H1 (cell line): Measurements from ENCODE around the gene FCMR. TPM values are rescaled to one million over a fixed set of nuclear protein-coding genes. Genes with fewer than 3 reads are reported as not detected.

ENCODE experiments used
- CTCF ChIA-PET: fragments of 300-600 bp; sonication (Branson Sonifier 250); formaldehyde crosslinking; loops from one replicate; lab custom pipeline; 2021; ENCODE audit not compliant: partially characterized antibody; lab: Charles Lee
- POLR2A ChIA-PET: fragments of 300-600 bp; sonication (Branson Sonifier 250); formaldehyde crosslinking; loops from one replicate; lab custom pipeline; 2021; ENCODE audit warnings: inconsistent platforms; ENCODE audit not compliant: partially characterized antibody; lab: Charles Lee
- DNase-seq, 2 experiments: peaks; one replicate each; pipeline versions ENCODE4 v3.0.0 to v3.0.0-alpha.2; 2010 to 2022; ENCODE audit warnings: low spot score in 2 of 2, low read depth in 1 of 2, mixed read lengths in 1 of 2
- FAIRE-seq: peaks from 2 replicates; lab custom pipeline; 2011; peaks lifted over from hg19 to GRCh38; lab: Jason Lieb, UNC
- H2AFZ ChIP-seq: 2 replicates; pipeline ENCODE4 v1.8.1; 2012; ENCODE audit warnings: low read length, inconsistent platforms
- H2AK5ac ChIP-seq: 2 replicates; pipeline ENCODE4 v1.6.1; 2013; ENCODE audit warnings: low read depth, low read length
- H2BK120ac ChIP-seq: replicated peaks from 2 replicates; pipeline ENCODE3; 2013; ENCODE audit warnings: low read depth, low read length, inconsistent platforms
- H2BK12ac ChIP-seq: 2 replicates; pipeline ENCODE4 v1.6.1; 2013; ENCODE audit warnings: low read depth, low read length
- H2BK15ac ChIP-seq: 2 replicates; pipeline ENCODE4 v1.6.1; 2013; ENCODE audit warnings: low read length
- H2BK20ac ChIP-seq: 2 replicates; pipeline ENCODE4 v1.6.1; 2013; ENCODE audit warnings: low read length
- H2BK5ac ChIP-seq: 2 replicates; pipeline ENCODE4 v1.6.1; 2013; ENCODE audit warnings: low read depth, low read length
- H3K14ac ChIP-seq: 2 replicates; pipeline ENCODE4 v1.6.1; 2013; ENCODE audit warnings: inconsistent platforms; ENCODE audit not compliant: insufficient read length
- H3K18ac ChIP-seq: 2 replicates; pipeline ENCODE4 v1.6.1; 2013; ENCODE audit warnings: low read length; ENCODE audit errors: extremely low read depth
- H3K23ac ChIP-seq: 2 replicates; pipeline ENCODE4 v1.6.1; 2013; ENCODE audit warnings: inconsistent platforms; ENCODE audit not compliant: insufficient read length
- H3K23me2 ChIP-seq: 2 replicates; pipeline ENCODE4 v1.6.1; 2013; ENCODE audit warnings: low read depth, low read length
- H3K27ac ChIP-seq: 2 replicates; pipeline ENCODE4 v1.6.1; 2011; ENCODE audit warnings: low read depth, low read length, inconsistent platforms
- H3K27me3 ChIP-seq, 4 experiments: replicated peaks in 1 of 4; 1 replicate in 1 of 4; 2 replicates in 3 of 4; pipeline versions ENCODE4 v1.6.1 to v1.8.1; 2011 to 2013; ENCODE audit warnings: low read length in 3 of 4, mild to moderate bottlenecking in 3 of 4, inconsistent platforms in 2 of 4, mixed read lengths in 2 of 4, moderate library complexity in 1 of 4; ENCODE audit not compliant: control insufficient read depth in 3 of 4, insufficient read depth in 3 of 4; ENCODE audit errors: extremely low read depth in 1 of 4
- H3K36me3 ChIP-seq, 4 experiments: 2 replicates each; pipeline versions ENCODE4 v1.6.1 to v1.8.1; 2011 to 2013; ENCODE audit warnings: mild to moderate bottlenecking in 4 of 4, low read length in 3 of 4, moderate library complexity in 2 of 4, control low read depth in 1 of 4, inconsistent platforms in 1 of 4; ENCODE audit not compliant: insufficient read depth in 4 of 4, control insufficient read depth in 2 of 4
- H3K4ac ChIP-seq: replicated peaks from 2 replicates; pipeline ENCODE3; 2013; ENCODE audit warnings: low read length, low read depth, mixed read lengths, inconsistent platforms; ENCODE audit not compliant: insufficient read length
- H3K4me1 ChIP-seq, 4 experiments: replicated peaks in 1 of 4; 1 replicate in 1 of 4; 2 replicates in 3 of 4; pipeline versions ENCODE4 v1.6.1 to v1.8.1; 2011 to 2013; ENCODE audit warnings: low read length in 3 of 4, inconsistent platforms in 2 of 4, mixed read lengths in 1 of 4; ENCODE audit not compliant: insufficient read depth in 4 of 4, control insufficient read depth in 3 of 4
- H3K4me2 ChIP-seq, 2 experiments: 2 replicates each; pipeline versions ENCODE4 v1.6.1 to v1.8.1; 2011 to 2013; ENCODE audit warnings: low read depth in 2 of 2, low read length in 2 of 2, control low read depth in 1 of 2, inconsistent platforms in 1 of 2, mild to moderate bottlenecking in 1 of 2; ENCODE audit not compliant: insufficient read depth in 1 of 2
- H3K4me3 ChIP-seq, 4 experiments: fragments of 200-600, 300-600 bp in 1 of 4; sonication (generic), shearing (Covaris generic), sonication (Bioruptor Twin) in 1 of 4; 2 replicates each; pipeline versions ENCODE4 v1.5.1 to v1.8.1; 2011 to 2016; ENCODE audit warnings: low read length in 4 of 4, low read depth in 3 of 4, control low read depth in 2 of 4, inconsistent platforms in 2 of 4, mild to moderate bottlenecking in 2 of 4, mixed read lengths in 1 of 4, moderate library complexity in 1 of 4; ENCODE audit not compliant: insufficient read depth in 2 of 4; ENCODE audit errors: extremely low read depth in 1 of 4
- H3K56ac ChIP-seq: replicated peaks from 2 replicates; pipeline ENCODE3; 2013; ENCODE audit warnings: low read depth, mild to moderate bottlenecking, mixed read lengths, low read length, inconsistent platforms; ENCODE audit not compliant: insufficient read length
- H3K79me1 ChIP-seq: 2 replicates; pipeline ENCODE4 v1.6.1; 2013; ENCODE audit warnings: low read depth, low read length, control low read depth
- H3K79me2 ChIP-seq, 2 experiments: 2 replicates each; pipeline versions ENCODE4 v1.6.1 to v1.8.1; 2012 to 2013; ENCODE audit warnings: low read length in 2 of 2, mild to moderate bottlenecking in 2 of 2, inconsistent platforms in 1 of 2; ENCODE audit not compliant: insufficient read depth in 2 of 2, control insufficient read depth in 1 of 2
- H3K9ac ChIP-seq, 4 experiments: replicated peaks in 1 of 4; 1 replicate in 1 of 4; 2 replicates in 3 of 4; pipeline versions ENCODE4 v1.6.1 to v1.8.1; 2011 to 2013; ENCODE audit warnings: low read depth in 3 of 4, low read length in 3 of 4, control low read depth in 2 of 4, mild to moderate bottlenecking in 2 of 4, moderate library complexity in 2 of 4, inconsistent platforms in 1 of 4; ENCODE audit errors: extremely low read depth in 1 of 4
- H3K9me3 ChIP-seq, 2 experiments: 2 replicates each; pipeline versions ENCODE4 v1.6.1 to v1.8.1; 2012 to 2013; ENCODE audit warnings: mild to moderate bottlenecking in 2 of 2, moderate library complexity in 2 of 2, control low read depth in 1 of 2, inconsistent platforms in 1 of 2, low read depth in 1 of 2, low read length in 1 of 2, mixed read lengths in 1 of 2; ENCODE audit not compliant: insufficient read depth in 2 of 2
- H4K20me1 ChIP-seq, 2 experiments: replicated peaks in 1 of 2; 2 replicates each; pipeline versions ENCODE3 to v1.8.1; 2011 to 2013; ENCODE audit warnings: inconsistent platforms in 2 of 2, low read length in 2 of 2, mild to moderate bottlenecking in 1 of 2; ENCODE audit not compliant: insufficient read depth in 2 of 2, control insufficient read depth in 1 of 2
- H4K5ac ChIP-seq: 2 replicates; pipeline ENCODE4 v1.6.1; 2013; ENCODE audit warnings: low read length, low read depth, mixed read lengths, inconsistent platforms; ENCODE audit not compliant: insufficient read length
- H4K8ac ChIP-seq: 2 replicates; pipeline ENCODE4 v1.8.0; 2013; ENCODE audit warnings: mild to moderate bottlenecking, moderate library complexity, low read length, inconsistent platforms; ENCODE audit not compliant: insufficient read depth; ENCODE audit errors: extremely low read depth
- H4K91ac ChIP-seq: replicated peaks from 2 replicates; pipeline ENCODE3; 2013; ENCODE audit warnings: low read length, mixed read lengths, inconsistent platforms; ENCODE audit not compliant: insufficient read length
- EZH2 ChIP-seq: fragments of 200-600 bp; sonication (generic); IDR thresholded peaks from 2 replicates; pipeline ENCODE4 v1.7.1; 2012; ENCODE audit warnings: low read depth, mild to moderate bottlenecking, moderate library complexity, low read length, inconsistent platforms; ENCODE audit not compliant: severe bottlenecking
- FOSL1 ChIP-seq: IDR thresholded peaks from 2 replicates; pipeline ENCODE4 v1.6.1; 2011; ENCODE audit warnings: mild to moderate bottlenecking, low read depth, low read length, moderate library complexity; ENCODE audit not compliant: insufficient read depth
- RAD21 ChIP-seq, 2 experiments: IDR thresholded peaks in 1 of 2; conservative IDR thresholded peaks in 1 of 2; 2 replicates each; pipeline ENCODE4 v1.6.1; 2011; ENCODE audit warnings: low read depth in 2 of 2, low read length in 2 of 2, improper control_type of control experiment in 1 of 2, inconsistent platforms in 1 of 2, mild to moderate bottlenecking in 1 of 2, moderate library complexity in 1 of 2
- SUZ12 ChIP-seq: fragments of 200-600 bp; sonication (generic); IDR thresholded peaks from 2 replicates; pipeline ENCODE4 v1.6.1; 2012; ENCODE audit warnings: mild to moderate bottlenecking, inconsistent platforms, low read length, moderate library complexity, mixed read lengths
- TCF12 ChIP-seq: IDR thresholded peaks from 2 replicates; pipeline ENCODE4 v1.6.1; 2011; ENCODE audit warnings: low read depth, mild to moderate bottlenecking, low read length
- WGBS, 2 experiments: shearing (Covaris generic) in 1 of 2; methylation state at CpG; one replicate each; pipeline versions ENCODE4 v1.1.6 to v1.1.7; 2013 to 2015; ENCODE audit warnings: low lambda C conversion rate in 2 of 2, mixed read lengths in 2 of 2, inconsistent platforms in 1 of 2, low coverage in 1 of 2, missing lambda C conversion rate in 1 of 2; ENCODE audit not compliant: insufficient replicate concordance in 2 of 2, insufficient coverage in 1 of 2, insufficient read length in 1 of 2; ENCODE audit errors: extremely low coverage in 1 of 2, missing lambda C conversion rate in 1 of 2; 5-methylcytosine and 5-hydroxymethylcytosine counted together
- polyA plus RNA-seq, 7 experiments: library from polyadenylated mRNA; depleted of rRNA in 3 of 7; stranded (reverse) in 5 of 7; unstranded in 2 of 7; fragments of >200 nt in 5 of 7; fragments of 200-250 nt in 2 of 7; gene quantifications; 1 replicate in 5 of 7; 2 replicates in 1 of 7; 4 replicates in 1 of 7; pipeline versions ENCODE4 v1.2.1 to v1.2.3, GENCODE V29; 2011 to 2013; ENCODE audit warnings: missing spikeins in 2 of 7, mixed read lengths in 2 of 7
- total RNA-seq: library from RNA; stranded (reverse); fragmentation: NEBNext Ultra II Directional; extraction: Animal tissue kit (Norgen Biotek cat#: 25700); gene quantifications from 2 replicates; pipeline ENCODE4 v1.2.1, GENCODE V29; 2021
- TF ChIP-seq, protein P1 (sequence below): IDR thresholded peaks from 2 replicates; pipeline ENCODE4 v1.6.1; 2012; ENCODE audit warnings: inconsistent platforms

Gene FCMR
- total and polyA plus RNA-seq, 2 of the 8 experiments (the other 6 are each of a cell fraction or from before 2014, with no cell fraction given) = 0.53 TPM; not detected in 1

DNA sequence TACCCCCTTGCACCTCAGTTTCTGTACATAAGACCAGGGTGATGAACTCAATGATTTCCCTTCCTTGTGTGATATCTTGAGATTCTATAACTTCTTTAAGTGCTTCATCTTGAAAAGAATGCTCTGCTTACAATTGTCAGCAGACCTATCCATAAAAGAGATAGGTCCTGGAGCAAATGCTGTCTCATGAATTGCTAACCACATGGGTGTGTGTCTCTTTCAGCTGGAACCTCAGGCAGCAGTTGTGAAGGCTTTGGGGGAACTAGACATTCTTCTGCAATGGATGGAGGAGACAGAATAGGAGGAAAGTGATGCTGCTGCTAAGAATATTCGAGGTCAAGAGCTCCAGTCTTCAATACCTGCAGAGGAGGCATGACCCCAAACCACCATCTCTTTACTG is 53.5 kb downstream of the FCMR start:
- 76% methylated on average over 1 of the region's 1 CpG; no CpG with 5 or more reads in 1 of the 2 experiments for WGBS, 2 experiments

More for the DNA sequence above, 53.5 kb downstream of the FCMR start:
- no peak overlapping the region for H2AK5ac ChIP-seq
- no peak overlapping the region for H3K4me3 ChIP-seq
- POLR2A ChIA-PET = no interaction called here
- no peak overlapping the region for H2BK5ac ChIP-seq
- H3K14ac ChIP-seq = no peak overlapping the region
- H3K4me1 ChIP-seq = no peaks in the 10 kb centered on the region
- H3K56ac ChIP-seq = no peak overlapping the region
- H3K18ac ChIP-seq = no peak overlapping the region
- no peak overlapping the region for H2BK15ac ChIP-seq
- H4K91ac ChIP-seq = no peak overlapping the region
- no peak overlapping the region for H3K4ac ChIP-seq
- no peak overlapping the region for H3K23ac ChIP-seq
- CTCF ChIA-PET = interaction anchor here (0.9 to 5.7 kb wide), 10 partner anchors 9 to 64 kb away, joined by 3 to 49 read pairs (median 6); no protein-coding TSS in a partner anchor
- no peaks in the 10 kb centered on the region for H3K79me1 ChIP-seq
- H2AFZ ChIP-seq = no peak overlapping the region
- H3K4me2 ChIP-seq = no peak overlapping the region
- H2BK20ac ChIP-seq = no peak overlapping the region
- no peaks in the 10 kb centered on the region for H3K79me2 ChIP-seq
- no peak overlapping the region for H4K5ac ChIP-seq
- no peak overlapping the region for H3K27ac ChIP-seq
- no peak overlapping the region for H2BK120ac ChIP-seq
- H3K9me3 ChIP-seq = no peaks in the 10 kb centered on the region
- H2BK12ac ChIP-seq = no peak overlapping the region
- H3K27me3 ChIP-seq = peaks cover 0 to 2% (median 0%) of the 10 kb centered on the region in 4 experiments; a peak in 2 of 7 replicates
- H4K20me1 ChIP-seq = no peaks in the 10 kb centered on the region
- FAIRE-seq (no peak), DNase-seq (no peak)
- H3K9ac ChIP-seq = no peak overlapping the region
- no peaks in the 10 kb centered on the region for H3K36me3 ChIP-seq
- H3K23me2 ChIP-seq = no peaks in the 10 kb centered on the region
- TF ChIP-seq TCF12 (no peak), EZH2 (no peak), FOSL1 (no peak), SUZ12 (no peak), RAD21 (IDR thresholded peaks at IDR 0.05 in 1 of 2, conservative IDR thresholded peaks at IDR 0.05 in 1 of 2; ENCODE audit: low read depth in 2 of 2, low read length in 2 of 2) (no peak)
- TF ChIP-seq, protein P1, sequence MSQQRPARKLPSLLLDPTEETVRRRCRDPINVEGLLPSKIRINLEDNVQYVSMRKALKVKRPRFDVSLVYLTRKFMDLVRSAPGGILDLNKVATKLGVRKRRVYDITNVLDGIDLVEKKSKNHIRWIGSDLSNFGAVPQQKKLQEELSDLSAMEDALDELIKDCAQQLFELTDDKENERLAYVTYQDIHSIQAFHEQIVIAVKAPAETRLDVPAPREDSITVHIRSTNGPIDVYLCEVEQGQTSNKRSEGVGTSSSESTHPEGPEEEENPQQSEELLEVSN = no peak
- no peak overlapping the region for H4K8ac ChIP-seq
